A673 (cell line): Measurements from ENCODE around the gene PHF14.

ENCODE experiments used
- CTCF ChIP-seq: fragments of 300-800, 200-600 bp; sonication (generic); conservative IDR thresholded peaks from 2 replicates; pipeline ENCODE4 v1.5.1; 2017; ENCODE audit warnings: low read depth, mild to moderate bottlenecking, antibody characterized with exemption, low read length, moderate library complexity, mixed read lengths
- EZH2 ChIP-seq: fragments of 200-600 bp; sonication (generic); IDR thresholded peaks from 2 replicates; pipeline ENCODE4 v1.6.1; 2017; ENCODE audit warnings: borderline replicate concordance, low read depth, mild to moderate bottlenecking, mixed read lengths, antibody characterized with exemption, low read length; ENCODE audit not compliant: poor library complexity, severe bottlenecking

- TF ChIP-seq CTCF (no peak), EZH2 (no peak)
Measured at GRCh38 chr7:10939911-10940703, 33.6 kb upstream of the PHF14 start.
